Measurements from ENCODE around the gene EEF1A1.

DNA sequence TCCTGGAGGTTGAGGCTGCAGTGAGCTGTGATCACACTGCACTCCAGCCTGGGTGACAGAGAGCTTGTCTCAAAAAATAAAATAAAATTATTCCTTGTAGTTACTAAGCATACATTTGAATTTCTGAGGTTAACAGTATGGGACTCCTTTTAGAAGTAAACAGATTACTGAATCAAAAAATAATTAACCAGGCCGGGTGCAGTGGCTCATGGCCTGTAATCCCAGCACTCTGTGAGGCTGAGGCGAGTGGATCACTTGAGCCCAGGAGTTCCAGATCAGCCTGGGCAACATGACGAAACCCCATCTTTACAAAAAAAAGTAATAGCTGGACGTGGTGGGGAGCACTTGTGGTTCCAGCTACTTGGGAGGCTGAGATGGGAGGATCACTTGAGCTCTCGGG is 22.1 kb upstream of the EEF1A1 start:
- TF ChIP-seq, protein P1, sequence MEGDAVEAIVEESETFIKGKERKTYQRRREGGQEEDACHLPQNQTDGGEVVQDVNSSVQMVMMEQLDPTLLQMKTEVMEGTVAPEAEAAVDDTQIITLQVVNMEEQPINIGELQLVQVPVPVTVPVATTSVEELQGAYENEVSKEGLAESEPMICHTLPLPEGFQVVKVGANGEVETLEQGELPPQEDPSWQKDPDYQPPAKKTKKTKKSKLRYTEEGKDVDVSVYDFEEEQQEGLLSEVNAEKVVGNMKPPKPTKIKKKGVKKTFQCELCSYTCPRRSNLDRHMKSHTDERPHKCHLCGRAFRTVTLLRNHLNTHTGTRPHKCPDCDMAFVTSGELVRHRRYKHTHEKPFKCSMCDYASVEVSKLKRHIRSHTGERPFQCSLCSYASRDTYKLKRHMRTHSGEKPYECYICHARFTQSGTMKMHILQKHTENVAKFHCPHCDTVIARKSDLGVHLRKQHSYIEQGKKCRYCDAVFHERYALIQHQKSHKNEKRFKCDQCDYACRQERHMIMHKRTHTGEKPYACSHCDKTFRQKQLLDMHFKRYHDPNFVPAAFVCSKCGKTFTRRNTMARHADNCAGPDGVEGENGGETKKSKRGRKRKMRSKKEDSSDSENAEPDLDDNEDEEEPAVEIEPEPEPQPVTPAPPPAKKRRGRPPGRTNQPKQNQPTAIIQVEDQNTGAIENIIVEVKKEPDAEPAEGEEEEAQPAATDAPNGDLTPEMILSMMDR (IDR thresholded peaks at IDR 0.05): no peak
- TF ChIP-seq SMC3 (IDR thresholded peaks at IDR 0.05; ENCODE audit: low read depth, low read length): no peak
- TF ChIP-seq, protein P2, sequence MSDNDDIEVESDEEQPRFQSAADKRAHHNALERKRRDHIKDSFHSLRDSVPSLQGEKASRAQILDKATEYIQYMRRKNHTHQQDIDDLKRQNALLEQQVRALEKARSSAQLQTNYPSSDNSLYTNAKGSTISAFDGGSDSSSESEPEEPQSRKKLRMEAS (IDR thresholded peaks at IDR 0.05; ENCODE audit: low read depth): no peak
- TF ChIP-seq, protein P3, sequence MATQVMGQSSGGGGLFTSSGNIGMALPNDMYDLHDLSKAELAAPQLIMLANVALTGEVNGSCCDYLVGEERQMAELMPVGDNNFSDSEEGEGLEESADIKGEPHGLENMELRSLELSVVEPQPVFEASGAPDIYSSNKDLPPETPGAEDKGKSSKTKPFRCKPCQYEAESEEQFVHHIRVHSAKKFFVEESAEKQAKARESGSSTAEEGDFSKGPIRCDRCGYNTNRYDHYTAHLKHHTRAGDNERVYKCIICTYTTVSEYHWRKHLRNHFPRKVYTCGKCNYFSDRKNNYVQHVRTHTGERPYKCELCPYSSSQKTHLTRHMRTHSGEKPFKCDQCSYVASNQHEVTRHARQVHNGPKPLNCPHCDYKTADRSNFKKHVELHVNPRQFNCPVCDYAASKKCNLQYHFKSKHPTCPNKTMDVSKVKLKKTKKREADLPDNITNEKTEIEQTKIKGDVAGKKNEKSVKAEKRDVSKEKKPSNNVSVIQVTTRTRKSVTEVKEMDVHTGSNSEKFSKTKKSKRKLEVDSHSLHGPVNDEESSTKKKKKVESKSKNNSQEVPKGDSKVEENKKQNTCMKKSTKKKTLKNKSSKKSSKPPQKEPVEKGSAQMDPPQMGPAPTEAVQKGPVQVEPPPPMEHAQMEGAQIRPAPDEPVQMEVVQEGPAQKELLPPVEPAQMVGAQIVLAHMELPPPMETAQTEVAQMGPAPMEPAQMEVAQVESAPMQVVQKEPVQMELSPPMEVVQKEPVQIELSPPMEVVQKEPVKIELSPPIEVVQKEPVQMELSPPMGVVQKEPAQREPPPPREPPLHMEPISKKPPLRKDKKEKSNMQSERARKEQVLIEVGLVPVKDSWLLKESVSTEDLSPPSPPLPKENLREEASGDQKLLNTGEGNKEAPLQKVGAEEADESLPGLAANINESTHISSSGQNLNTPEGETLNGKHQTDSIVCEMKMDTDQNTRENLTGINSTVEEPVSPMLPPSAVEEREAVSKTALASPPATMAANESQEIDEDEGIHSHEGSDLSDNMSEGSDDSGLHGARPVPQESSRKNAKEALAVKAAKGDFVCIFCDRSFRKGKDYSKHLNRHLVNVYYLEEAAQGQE (IDR thresholded peaks at IDR 0.05; ENCODE audit: low read depth, low read length): no peak
